HepG2 (cell line): ENCODE data around the gene MYO1B. TPM values are rescaled to one million over a fixed set of nuclear protein-coding genes. Genes with fewer than 3 reads are reported as not detected.

Experiments used
- CC2D1A ChIP-seq: sonication (generic); formaldehyde crosslinking; IDR thresholded peaks from 2 replicates; pipeline ENCODE4 v1.8.1; 2023; ENCODE audit warnings: mild to moderate bottlenecking, missing genetic modification reagents
- ETV5 ChIP-seq: IDR thresholded peaks from 2 replicates; pipeline ENCODE4 v1.6.1; 2018; ENCODE audit warnings: missing biosample characterization, missing genetic modification reagents, inconsistent platforms, borderline replicate concordance
- MBNL3 ChIP-seq: fragments of 250-450 bp; sonication (Bioruptor Pico); conservative IDR thresholded peaks from 2 replicates; pipeline ENCODE4 v1.8.0; 2022; ENCODE audit warnings: mild to moderate bottlenecking, inconsistent platforms
- NFKBIZ ChIP-seq: IDR thresholded peaks from 2 replicates; pipeline ENCODE4 v1.6.1; 2018; ENCODE audit warnings: missing genetic modification reagents, missing compliant biosample characterization
- SMC3 ChIP-seq: IDR thresholded peaks from 2 replicates; pipeline ENCODE4 v1.6.1; 2011; ENCODE audit warnings: low read length, improper control_type of control experiment
- ZBTB7B ChIP-seq: sonication (generic); formaldehyde crosslinking; IDR thresholded peaks from 2 replicates; pipeline ENCODE4 v1.4.0; 2020; ENCODE audit warnings: missing genetic modification reagents
- ZBTB8A ChIP-seq: sonication (generic); formaldehyde crosslinking; IDR thresholded peaks from 2 replicates; pipeline ENCODE4 v1.4.0; 2020; ENCODE audit warnings: mild to moderate bottlenecking, low read depth, missing genetic modification reagents, borderline replicate concordance
- ZNF264 ChIP-seq: sonication (generic); formaldehyde crosslinking; IDR thresholded peaks from 2 replicates; pipeline ENCODE4 v1.4.0; 2020; ENCODE audit warnings: missing genetic modification reagents
- ZNF569 ChIP-seq: sonication (generic); formaldehyde crosslinking; IDR thresholded peaks from 2 replicates; pipeline ENCODE4 v1.5.0; 2020; ENCODE audit warnings: mild to moderate bottlenecking, missing genetic modification reagents, moderate library complexity, borderline replicate concordance
- ZNF75D ChIP-seq: sonication (generic); formaldehyde crosslinking; IDR thresholded peaks from 2 replicates; pipeline ENCODE4 v1.8.1; 2023; ENCODE audit warnings: missing genetic modification reagents, mild to moderate bottlenecking, borderline replicate concordance
- polyA plus RNA-seq, 8 experiments: library from polyadenylated mRNA; depleted of rRNA in 3 of 8; stranded (reverse) in 7 of 8; unstranded in 1 of 8; fragments of >200 nt; fragmentation: Illumina TruSeq in 4 of 8; extraction: Trizol in 4 of 8; gene quantifications; 2 replicates each; pipeline versions ENCODE4 v1.2.1 to v1.2.3, GENCODE V29; 2011 to 2016; ENCODE audit warnings: low read depth in 4 of 8, missing spikeins in 1 of 8, mixed read lengths in 1 of 8; ENCODE audit not compliant: insufficient read depth in 1 of 8
- total RNA-seq, 5 experiments: library from RNA; depleted of rRNA; stranded (reverse); fragments of >200 nt; fragmentation: Illumina TruSeq; extraction: Trizol; gene quantifications; 2 replicates each; pipeline ENCODE4 v1.2.3, GENCODE V29; 2016; ENCODE audit warnings: low read depth in 1 of 5
- TF ChIP-seq, protein P1 (sequence below): sonication (generic); formaldehyde crosslinking; IDR thresholded peaks from 2 replicates; pipeline ENCODE4 v1.4.0; 2020; ENCODE audit warnings: missing genetic modification reagents, borderline replicate concordance
- TF ChIP-seq, protein P2 (sequence below): sonication (generic); IDR thresholded peaks from 2 replicates; pipeline ENCODE4 v1.6.1; 2016; ENCODE audit warnings: low read depth, borderline replicate concordance
- TF ChIP-seq, protein P3 (sequence below): sonication (generic); formaldehyde crosslinking; IDR thresholded peaks from 2 replicates; pipeline ENCODE4 v1.4.0; 2020; ENCODE audit warnings: missing genetic modification reagents, borderline replicate concordance
- TF ChIP-seq, protein P4 (sequence below), 2 experiments: IDR thresholded peaks; 2 replicates each; pipeline ENCODE4 v1.6.1; 2011 to 2012; ENCODE audit warnings: low read length in 2 of 2, borderline replicate concordance in 1 of 2, low read depth in 1 of 2, mild to moderate bottlenecking in 1 of 2, moderate library complexity in 1 of 2

MYO1B gene
- total and polyA plus RNA-seq, 2 of the 13 experiments (the other 11 are each of a cell fraction or from before 2014, with no cell fraction given): 36.9 to 89.8 TPM

DNA sequence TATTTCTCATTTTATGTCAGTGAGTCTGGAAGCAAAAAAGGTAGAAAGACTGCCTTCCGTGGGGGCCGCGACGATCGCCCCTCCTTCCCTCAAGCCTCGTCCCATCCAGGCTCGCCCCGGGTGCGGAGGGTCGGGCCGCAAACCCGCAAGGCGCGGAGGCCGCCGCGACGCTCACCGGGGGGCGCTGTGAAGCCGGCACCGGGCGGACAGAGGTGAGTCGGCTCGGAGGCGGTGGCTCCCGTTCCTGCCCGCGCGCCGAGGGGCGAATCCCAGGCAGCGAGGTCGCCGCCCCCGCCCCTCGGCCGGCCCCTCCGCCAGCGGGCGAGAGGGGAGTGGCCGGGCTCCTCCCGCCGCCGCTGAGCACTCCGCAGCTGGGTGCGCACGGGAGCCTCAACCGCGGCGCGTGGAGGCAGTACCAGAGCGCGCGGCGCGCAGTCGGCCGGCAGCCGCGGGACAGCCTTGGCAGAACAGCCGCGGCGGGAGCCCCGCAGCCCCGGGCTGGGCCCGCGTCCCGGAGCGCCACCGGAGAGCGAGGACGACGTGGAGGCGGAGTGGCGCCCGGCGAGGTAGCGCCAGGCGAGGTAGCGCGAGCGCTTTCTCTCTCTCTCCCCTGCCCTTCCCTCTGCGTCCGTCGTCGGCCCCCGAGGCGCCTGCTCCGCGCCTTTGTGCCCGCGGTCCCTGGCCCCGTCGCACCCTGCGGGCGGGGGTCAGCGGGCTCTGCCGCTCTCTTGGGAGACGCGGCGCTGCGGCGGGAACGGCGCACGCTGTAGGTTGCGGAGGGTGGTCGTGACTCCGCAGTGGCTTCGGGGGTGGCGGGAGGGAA, at the start of gene MYO1B (continued):
- TF ChIP-seq ZNF264 (peak; percentile 41), ZBTB8A (CRISPR knock-in tag) (0 out of 2 replicates have a peak, but pooled peaks have one; percentile 3), ZBTB7B (CRISPR knock-in tag) (peak; percentile 88), NFKBIZ (CRISPR knock-in tag) (no peak), ZNF75D (CRISPR knock-in tag) (no peak), MBNL3 (CRISPR knock-in tag) (no peak), SMC3 (peak; percentile 34; the same call in 1 of the 2 replicates), ZNF569 (0 out of 2 replicates have a peak, but pooled peaks have one; percentile 22), CC2D1A (CRISPR knock-in tag) (no peak), ETV5 (CRISPR knock-in tag) (no peak)
- TF ChIP-seq, protein P1, sequence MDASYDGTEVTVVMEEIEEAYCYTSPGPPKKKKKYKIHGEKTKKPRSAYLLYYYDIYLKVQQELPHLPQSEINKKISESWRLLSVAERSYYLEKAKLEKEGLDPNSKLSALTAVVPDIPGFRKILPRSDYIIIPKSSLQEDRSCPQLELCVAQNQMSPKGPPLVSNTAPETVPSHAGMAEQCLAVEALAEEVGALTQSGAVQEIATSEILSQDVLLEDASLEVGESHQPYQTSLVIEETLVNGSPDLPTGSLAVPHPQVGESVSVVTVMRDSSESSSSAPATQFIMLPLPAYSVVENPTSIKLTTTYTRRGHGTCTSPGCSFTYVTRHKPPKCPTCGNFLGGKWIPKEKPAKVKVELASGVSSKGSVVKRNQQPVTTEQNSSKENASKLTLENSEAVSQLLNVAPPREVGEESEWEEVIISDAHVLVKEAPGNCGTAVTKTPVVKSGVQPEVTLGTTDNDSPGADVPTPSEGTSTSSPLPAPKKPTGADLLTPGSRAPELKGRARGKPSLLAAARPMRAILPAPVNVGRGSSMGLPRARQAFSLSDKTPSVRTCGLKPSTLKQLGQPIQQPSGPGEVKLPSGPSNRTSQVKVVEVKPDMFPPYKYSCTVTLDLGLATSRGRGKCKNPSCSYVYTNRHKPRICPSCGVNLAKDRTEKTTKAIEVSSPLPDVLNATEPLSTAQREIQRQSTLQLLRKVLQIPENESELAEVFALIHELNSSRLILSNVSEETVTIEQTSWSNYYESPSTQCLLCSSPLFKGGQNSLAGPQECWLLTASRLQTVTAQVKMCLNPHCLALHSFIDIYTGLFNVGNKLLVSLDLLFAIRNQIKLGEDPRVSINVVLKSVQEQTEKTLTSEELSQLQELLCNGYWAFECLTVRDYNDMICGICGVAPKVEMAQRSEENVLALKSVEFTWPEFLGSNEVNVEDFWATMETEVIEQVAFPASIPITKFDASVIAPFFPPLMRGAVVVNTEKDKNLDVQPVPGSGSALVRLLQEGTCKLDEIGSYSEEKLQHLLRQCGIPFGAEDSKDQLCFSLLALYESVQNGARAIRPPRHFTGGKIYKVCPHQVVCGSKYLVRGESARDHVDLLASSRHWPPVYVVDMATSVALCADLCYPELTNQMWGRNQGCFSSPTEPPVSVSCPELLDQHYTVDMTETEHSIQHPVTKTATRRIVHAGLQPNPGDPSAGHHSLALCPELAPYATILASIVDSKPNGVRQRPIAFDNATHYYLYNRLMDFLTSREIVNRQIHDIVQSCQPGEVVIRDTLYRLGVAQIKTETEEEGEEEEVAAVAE: no peak
- TF ChIP-seq, protein P2, sequence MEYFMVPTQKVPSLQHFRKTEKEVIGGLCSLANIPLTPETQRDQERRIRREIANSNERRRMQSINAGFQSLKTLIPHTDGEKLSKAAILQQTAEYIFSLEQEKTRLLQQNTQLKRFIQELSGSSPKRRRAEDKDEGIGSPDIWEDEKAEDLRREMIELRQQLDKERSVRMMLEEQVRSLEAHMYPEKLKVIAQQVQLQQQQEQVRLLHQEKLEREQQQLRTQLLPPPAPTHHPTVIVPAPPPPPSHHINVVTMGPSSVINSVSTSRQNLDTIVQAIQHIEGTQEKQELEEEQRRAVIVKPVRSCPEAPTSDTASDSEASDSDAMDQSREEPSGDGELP: no peak
- TF ChIP-seq, protein P3, sequence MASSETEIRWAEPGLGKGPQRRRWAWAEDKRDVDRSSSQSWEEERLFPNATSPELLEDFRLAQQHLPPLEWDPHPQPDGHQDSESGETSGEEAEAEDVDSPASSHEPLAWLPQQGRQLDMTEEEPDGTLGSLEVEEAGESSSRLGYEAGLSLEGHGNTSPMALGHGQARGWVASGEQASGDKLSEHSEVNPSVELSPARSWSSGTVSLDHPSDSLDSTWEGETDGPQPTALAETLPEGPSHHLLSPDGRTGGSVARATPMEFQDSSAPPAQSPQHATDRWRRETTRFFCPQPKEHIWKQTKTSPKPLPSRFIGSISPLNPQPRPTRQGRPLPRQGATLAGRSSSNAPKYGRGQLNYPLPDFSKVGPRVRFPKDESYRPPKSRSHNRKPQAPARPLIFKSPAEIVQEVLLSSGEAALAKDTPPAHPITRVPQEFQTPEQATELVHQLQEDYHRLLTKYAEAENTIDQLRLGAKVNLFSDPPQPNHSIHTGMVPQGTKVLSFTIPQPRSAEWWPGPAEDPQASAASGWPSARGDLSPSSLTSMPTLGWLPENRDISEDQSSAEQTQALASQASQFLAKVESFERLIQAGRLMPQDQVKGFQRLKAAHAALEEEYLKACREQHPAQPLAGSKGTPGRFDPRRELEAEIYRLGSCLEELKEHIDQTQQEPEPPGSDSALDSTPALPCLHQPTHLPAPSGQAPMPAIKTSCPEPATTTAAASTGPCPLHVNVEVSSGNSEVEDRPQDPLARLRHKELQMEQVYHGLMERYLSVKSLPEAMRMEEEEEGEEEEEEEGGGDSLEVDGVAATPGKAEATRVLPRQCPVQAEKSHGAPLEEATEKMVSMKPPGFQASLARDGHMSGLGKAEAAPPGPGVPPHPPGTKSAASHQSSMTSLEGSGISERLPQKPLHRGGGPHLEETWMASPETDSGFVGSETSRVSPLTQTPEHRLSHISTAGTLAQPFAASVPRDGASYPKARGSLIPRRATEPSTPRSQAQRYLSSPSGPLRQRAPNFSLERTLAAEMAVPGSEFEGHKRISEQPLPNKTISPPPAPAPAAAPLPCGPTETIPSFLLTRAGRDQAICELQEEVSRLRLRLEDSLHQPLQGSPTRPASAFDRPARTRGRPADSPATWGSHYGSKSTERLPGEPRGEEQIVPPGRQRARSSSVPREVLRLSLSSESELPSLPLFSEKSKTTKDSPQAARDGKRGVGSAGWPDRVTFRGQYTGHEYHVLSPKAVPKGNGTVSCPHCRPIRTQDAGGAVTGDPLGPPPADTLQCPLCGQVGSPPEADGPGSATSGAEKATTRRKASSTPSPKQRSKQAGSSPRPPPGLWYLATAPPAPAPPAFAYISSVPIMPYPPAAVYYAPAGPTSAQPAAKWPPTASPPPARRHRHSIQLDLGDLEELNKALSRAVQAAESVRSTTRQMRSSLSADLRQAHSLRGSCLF (CRISPR knock-in tag): no peak
- TF ChIP-seq, protein P4, sequence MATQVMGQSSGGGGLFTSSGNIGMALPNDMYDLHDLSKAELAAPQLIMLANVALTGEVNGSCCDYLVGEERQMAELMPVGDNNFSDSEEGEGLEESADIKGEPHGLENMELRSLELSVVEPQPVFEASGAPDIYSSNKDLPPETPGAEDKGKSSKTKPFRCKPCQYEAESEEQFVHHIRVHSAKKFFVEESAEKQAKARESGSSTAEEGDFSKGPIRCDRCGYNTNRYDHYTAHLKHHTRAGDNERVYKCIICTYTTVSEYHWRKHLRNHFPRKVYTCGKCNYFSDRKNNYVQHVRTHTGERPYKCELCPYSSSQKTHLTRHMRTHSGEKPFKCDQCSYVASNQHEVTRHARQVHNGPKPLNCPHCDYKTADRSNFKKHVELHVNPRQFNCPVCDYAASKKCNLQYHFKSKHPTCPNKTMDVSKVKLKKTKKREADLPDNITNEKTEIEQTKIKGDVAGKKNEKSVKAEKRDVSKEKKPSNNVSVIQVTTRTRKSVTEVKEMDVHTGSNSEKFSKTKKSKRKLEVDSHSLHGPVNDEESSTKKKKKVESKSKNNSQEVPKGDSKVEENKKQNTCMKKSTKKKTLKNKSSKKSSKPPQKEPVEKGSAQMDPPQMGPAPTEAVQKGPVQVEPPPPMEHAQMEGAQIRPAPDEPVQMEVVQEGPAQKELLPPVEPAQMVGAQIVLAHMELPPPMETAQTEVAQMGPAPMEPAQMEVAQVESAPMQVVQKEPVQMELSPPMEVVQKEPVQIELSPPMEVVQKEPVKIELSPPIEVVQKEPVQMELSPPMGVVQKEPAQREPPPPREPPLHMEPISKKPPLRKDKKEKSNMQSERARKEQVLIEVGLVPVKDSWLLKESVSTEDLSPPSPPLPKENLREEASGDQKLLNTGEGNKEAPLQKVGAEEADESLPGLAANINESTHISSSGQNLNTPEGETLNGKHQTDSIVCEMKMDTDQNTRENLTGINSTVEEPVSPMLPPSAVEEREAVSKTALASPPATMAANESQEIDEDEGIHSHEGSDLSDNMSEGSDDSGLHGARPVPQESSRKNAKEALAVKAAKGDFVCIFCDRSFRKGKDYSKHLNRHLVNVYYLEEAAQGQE (IDR thresholded peaks at IDR 0.05; ENCODE audit: borderline replicate concordance in 1 of 2, low read depth in 1 of 2, low read length in 2 of 2): no peak; a peak in 1 of 4 replicates
